HepG2 (cell line): ENCODE measurements around the gene CCL22. TPM values are rescaled to one million over a fixed set of nuclear protein-coding genes. Genes with fewer than 3 reads are reported as not detected.

ENCODE experiments used
- CREB1 ChIP-seq, 2 experiments: fragments of 450-650 bp in 1 of 2; IDR thresholded peaks; 2 replicates each; pipeline ENCODE4 v1.6.1; 2016 to 2017; ENCODE audit warnings: control low read depth in 1 of 2, mild to moderate bottlenecking in 1 of 2, missing compliant biosample characterization in 1 of 2, missing genetic modification characterization in 1 of 2
- HNRNPK ChIP-seq: fragments of 200-400 bp; formaldehyde crosslinking; IDR thresholded peaks from 2 replicates; pipeline ENCODE4 v1.6.1; 2018; ENCODE audit warnings: low read length, low read depth, moderate library complexity, mild to moderate bottlenecking; ENCODE audit not compliant: poor library complexity, severe bottlenecking
- JUNB ChIP-seq: sonication (generic); formaldehyde crosslinking; IDR thresholded peaks from 2 replicates; pipeline ENCODE4 v1.8.0; 2022; ENCODE audit warnings: missing genetic modification reagents, mild to moderate bottlenecking, borderline replicate concordance
- MAFG ChIP-seq: sonication (generic); formaldehyde crosslinking; IDR thresholded peaks from 2 replicates; pipeline ENCODE4 v1.5.1; 2020; ENCODE audit warnings: mild to moderate bottlenecking, missing genetic modification reagents
- POLR2AphosphoS2 ChIP-seq: IDR thresholded peaks from 2 replicates; pipeline ENCODE4 v1.6.1; 2011; ENCODE audit warnings: low read depth, low read length, improper control_type of control experiment
- PTBP1 ChIP-seq: fragments of 200-400 bp; formaldehyde crosslinking; IDR thresholded peaks from 2 replicates; pipeline ENCODE4 v1.6.1; 2018; ENCODE audit warnings: low read length, low read depth; ENCODE audit not compliant: poor library complexity, severe bottlenecking
- RARA ChIP-seq: IDR thresholded peaks from 2 replicates; pipeline ENCODE4 v1.6.1; 2016; ENCODE audit warnings: missing genetic modification reagents, missing compliant biosample characterization
- SNAPC4 ChIP-seq: sonication (generic); formaldehyde crosslinking; IDR thresholded peaks from 2 replicates; pipeline ENCODE4 v1.4.0; 2020; ENCODE audit warnings: mild to moderate bottlenecking, missing genetic modification reagents
- ZNF33B ChIP-seq: sonication (generic); formaldehyde crosslinking; IDR thresholded peaks from 2 replicates; pipeline ENCODE4 v1.5.1; 2020; ENCODE audit warnings: mild to moderate bottlenecking, missing genetic modification reagents
- ZNF567 ChIP-seq: sonication (generic); formaldehyde crosslinking; IDR thresholded peaks from 2 replicates; pipeline ENCODE4 v1.8.1; 2023; ENCODE audit warnings: mild to moderate bottlenecking, missing genetic modification reagents, borderline replicate concordance
- ZNF614 ChIP-seq: IDR thresholded peaks from 2 replicates; pipeline ENCODE4 v1.6.1; 2018; ENCODE audit warnings: missing biosample characterization, missing genetic modification reagents, inconsistent platforms, borderline replicate concordance
- ZNF710 ChIP-seq: sonication (generic); formaldehyde crosslinking; IDR thresholded peaks from 2 replicates; pipeline ENCODE4 v1.5.0; 2020; ENCODE audit warnings: mild to moderate bottlenecking, missing genetic modification reagents, borderline replicate concordance
- ZNF720 ChIP-seq: sonication (generic); formaldehyde crosslinking; IDR thresholded peaks from 2 replicates; pipeline ENCODE4 v1.4.0; 2020; ENCODE audit warnings: missing genetic modification reagents
- ZNF766 ChIP-seq: sonication (generic); formaldehyde crosslinking; IDR thresholded peaks from 2 replicates; pipeline ENCODE4 v1.5.0; 2020; ENCODE audit warnings: missing genetic modification reagents, borderline replicate concordance
- polyA plus RNA-seq, 8 experiments: library from polyadenylated mRNA; depleted of rRNA in 3 of 8; stranded (reverse) in 7 of 8; unstranded in 1 of 8; fragments of >200 nt; fragmentation: Illumina TruSeq in 4 of 8; extraction: Trizol in 4 of 8; gene quantifications; 2 replicates each; pipeline versions ENCODE4 v1.2.1 to v1.2.3, GENCODE V29; 2011 to 2016; ENCODE audit warnings: low read depth in 4 of 8, missing spikeins in 1 of 8, mixed read lengths in 1 of 8; ENCODE audit not compliant: insufficient read depth in 1 of 8
- total RNA-seq, 5 experiments: library from RNA; depleted of rRNA; stranded (reverse); fragments of >200 nt; fragmentation: Illumina TruSeq; extraction: Trizol; gene quantifications; 2 replicates each; pipeline ENCODE4 v1.2.3, GENCODE V29; 2016; ENCODE audit warnings: low read depth in 1 of 5
- TF ChIP-seq, protein P1 (sequence below): sonication (generic); formaldehyde crosslinking; IDR thresholded peaks from 2 replicates; pipeline ENCODE4 v1.4.0; 2020; ENCODE audit warnings: missing genetic modification reagents, borderline replicate concordance
- TF ChIP-seq, protein P2 (sequence below): sonication (generic); formaldehyde crosslinking; IDR thresholded peaks from 2 replicates; pipeline ENCODE4 v1.8.0; 2023; ENCODE audit warnings: mild to moderate bottlenecking, missing genetic modification reagents
- TF ChIP-seq, protein P3 (sequence below), 2 experiments: fragments of 450-650 bp in 1 of 2; sonication (generic) in 1 of 2; formaldehyde crosslinking; IDR thresholded peaks; 2 replicates each; pipeline versions ENCODE4 v1.5.0 to v1.8.0; 2020 to 2022; ENCODE audit warnings: mild to moderate bottlenecking in 1 of 2, missing genetic modification reagents in 1 of 2

The CCL22 gene
- total and polyA plus RNA-seq, 2 of the 13 experiments (the other 11 are each of a cell fraction or from before 2014, with no cell fraction given): not detected

DNA sequence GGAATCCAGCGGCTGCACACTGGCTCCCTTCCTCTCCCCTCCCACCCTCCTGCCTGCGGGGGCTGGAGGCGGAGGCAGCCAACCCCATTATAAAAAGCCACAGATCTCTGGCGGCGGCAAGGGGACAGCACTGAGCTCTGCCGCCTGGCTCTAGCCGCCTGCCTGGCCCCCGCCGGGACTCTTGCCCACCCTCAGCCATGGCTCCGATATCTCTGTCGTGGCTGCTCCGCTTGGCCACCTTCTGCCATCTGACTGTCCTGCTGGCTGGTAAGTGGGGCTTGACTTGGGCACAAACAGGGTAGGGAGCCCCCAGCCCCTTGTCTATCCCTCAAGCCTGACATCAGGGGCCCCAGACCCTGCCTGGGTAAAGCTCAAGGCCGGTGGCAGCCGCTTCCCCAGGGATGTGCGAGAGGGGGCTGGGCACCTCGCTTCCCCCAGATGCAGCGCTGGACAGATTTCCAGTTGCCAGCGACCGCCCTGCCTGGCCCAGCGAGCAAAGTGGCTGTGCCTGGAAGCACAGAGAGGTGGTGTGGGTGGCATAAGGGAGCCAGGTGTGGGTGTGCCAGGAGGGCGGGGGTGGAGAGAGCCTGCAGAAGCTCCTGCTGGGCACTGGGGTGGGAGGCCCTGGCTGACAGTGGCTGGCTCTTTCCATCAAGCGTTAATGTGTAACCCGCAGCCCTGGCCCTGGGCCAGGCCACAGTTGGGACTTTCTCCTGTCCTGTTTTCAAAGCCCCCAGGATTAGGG, 14.0 kb downstream of the CCL22 start, which contains the start of gene CX3CL1 (continued):
- TF ChIP-seq ZNF766 (CRISPR knock-in tag) (no peak), ZNF614 (CRISPR knock-in tag) (peak; percentile 34; the same call in 1 of the 2 replicates), CREB1 (IDR thresholded peaks at IDR 0.05) (no peak), CREB1 (CRISPR knock-in tag; IDR thresholded peaks at IDR 0.05) (no peak), ZNF33B (CRISPR knock-in tag) (peak; percentile 98), ZNF710 (CRISPR knock-in tag) (no peak; the same call in 1 of the 2 replicates), RARA (CRISPR knock-in tag) (no peak; the same call in 1 of the 2 replicates), MAFG (CRISPR knock-in tag) (no peak), ZNF567 (peak; percentile 44), JUNB (CRISPR knock-in tag) (peak; percentile 32; the same call in 1 of the 2 replicates), SNAPC4 (peak; percentile 90; the same call in 1 of the 2 replicates), HNRNPK (peak; percentile 59), PTBP1 (peak; percentile 46), POLR2AphosphoS2 (peak; percentile 55; the same call in 1 of the 2 replicates), ZNF720 (no peak; the same call in 1 of the 2 replicates)
- TF ChIP-seq, protein P1, sequence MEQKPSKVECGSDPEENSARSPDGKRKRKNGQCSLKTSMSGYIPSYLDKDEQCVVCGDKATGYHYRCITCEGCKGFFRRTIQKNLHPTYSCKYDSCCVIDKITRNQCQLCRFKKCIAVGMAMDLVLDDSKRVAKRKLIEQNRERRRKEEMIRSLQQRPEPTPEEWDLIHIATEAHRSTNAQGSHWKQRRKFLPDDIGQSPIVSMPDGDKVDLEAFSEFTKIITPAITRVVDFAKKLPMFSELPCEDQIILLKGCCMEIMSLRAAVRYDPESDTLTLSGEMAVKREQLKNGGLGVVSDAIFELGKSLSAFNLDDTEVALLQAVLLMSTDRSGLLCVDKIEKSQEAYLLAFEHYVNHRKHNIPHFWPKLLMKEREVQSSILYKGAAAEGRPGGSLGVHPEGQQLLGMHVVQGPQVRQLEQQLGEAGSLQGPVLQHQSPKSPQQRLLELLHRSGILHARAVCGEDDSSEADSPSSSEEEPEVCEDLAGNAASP (CRISPR knock-in tag): peak; percentile 98
- TF ChIP-seq, protein P2, sequence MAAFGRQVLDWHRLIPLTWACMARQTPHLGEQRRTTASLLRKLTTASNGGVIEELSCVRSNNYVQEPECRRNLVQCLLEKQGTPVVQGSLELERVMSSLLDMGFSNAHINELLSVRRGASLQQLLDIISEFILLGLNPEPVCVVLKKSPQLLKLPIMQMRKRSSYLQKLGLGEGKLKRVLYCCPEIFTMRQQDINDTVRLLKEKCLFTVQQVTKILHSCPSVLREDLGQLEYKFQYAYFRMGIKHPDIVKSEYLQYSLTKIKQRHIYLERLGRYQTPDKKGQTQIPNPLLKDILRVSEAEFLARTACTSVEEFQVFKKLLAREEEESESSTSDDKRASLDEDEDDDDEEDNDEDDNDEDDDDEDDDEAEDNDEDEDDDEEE (CRISPR knock-in tag): peak; percentile 80
- TF ChIP-seq, protein P3, sequence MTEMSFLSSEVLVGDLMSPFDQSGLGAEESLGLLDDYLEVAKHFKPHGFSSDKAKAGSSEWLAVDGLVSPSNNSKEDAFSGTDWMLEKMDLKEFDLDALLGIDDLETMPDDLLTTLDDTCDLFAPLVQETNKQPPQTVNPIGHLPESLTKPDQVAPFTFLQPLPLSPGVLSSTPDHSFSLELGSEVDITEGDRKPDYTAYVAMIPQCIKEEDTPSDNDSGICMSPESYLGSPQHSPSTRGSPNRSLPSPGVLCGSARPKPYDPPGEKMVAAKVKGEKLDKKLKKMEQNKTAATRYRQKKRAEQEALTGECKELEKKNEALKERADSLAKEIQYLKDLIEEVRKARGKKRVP (CRISPR knock-in tag; IDR thresholded peaks at IDR 0.05): peak in 1 of 2 experiments; percentile 69; a peak in 2 of 4 replicates
